Endodermal cell (in vitro differentiated cells): Measurements from ENCODE around the gene SLC2A11. TPM values are rescaled to one million over a fixed set of nuclear protein-coding genes. Genes with fewer than 3 reads are reported as not detected.
A peak's percentile ranks its signal among the peaks of the same experiment; 100 is the strongest.

Experiments
- DNase-seq: peaks from one replicate; pipeline ENCODE4 v3.0.0-alpha.2; 2017
- H3K27ac ChIP-seq: 2 replicates; pipeline ENCODE4 v1.5.1; 2013; ENCODE audit warnings: mild to moderate bottlenecking, low read depth, low read length, moderate library complexity
- H3K27me3 ChIP-seq: 2 replicates; pipeline ENCODE4 v1.6.1; 2013; ENCODE audit warnings: mild to moderate bottlenecking, low read length, moderate library complexity; ENCODE audit not compliant: insufficient read depth, control insufficient read depth, poor library complexity, severe bottlenecking
- H3K36me3 ChIP-seq: 2 replicates; pipeline ENCODE4 v1.7.0; 2013; ENCODE audit warnings: mild to moderate bottlenecking, low read length, moderate library complexity; ENCODE audit not compliant: control insufficient read depth, insufficient read depth
- H3K4me1 ChIP-seq: one replicate; pipeline ENCODE4 v1.7.0; 2013; ENCODE audit warnings: low read length; ENCODE audit not compliant: control insufficient read depth, insufficient read depth
- H3K4me3 ChIP-seq: 2 replicates; pipeline ENCODE4 v1.5.1; 2013; ENCODE audit warnings: mild to moderate bottlenecking, low read length, moderate library complexity
- H3K9ac ChIP-seq: 2 replicates; pipeline ENCODE4 v1.6.1; 2013; ENCODE audit warnings: mild to moderate bottlenecking, low read length, moderate library complexity; ENCODE audit not compliant: poor library complexity, severe bottlenecking; ENCODE audit errors: extremely low read depth
- H3K9me3 ChIP-seq: 2 replicates; pipeline ENCODE4 v1.6.1; 2013; ENCODE audit warnings: mild to moderate bottlenecking, low read length, moderate library complexity; ENCODE audit not compliant: control insufficient read depth
- H3K27ac Mint-ChIP-seq: 2 replicates; pipeline ENCODE4 v1.8.0; 2020; ENCODE audit warnings: mixed read lengths
- H3K27me3 Mint-ChIP-seq: 2 replicates; pipeline ENCODE4 v1.8.0; 2021; ENCODE audit warnings: mild to moderate bottlenecking, mixed read lengths; ENCODE audit not compliant: insufficient read depth
- H3K36me3 Mint-ChIP-seq: 2 replicates; pipeline ENCODE4 v1.8.0; 2020; ENCODE audit warnings: low read depth, mixed read lengths
- H3K4me1 Mint-ChIP-seq: 2 replicates; pipeline ENCODE4 v1.8.0; 2020; ENCODE audit warnings: mixed read lengths
- H3K4me3 Mint-ChIP-seq: 2 replicates; pipeline ENCODE4 v1.8.0; 2020; ENCODE audit warnings: mild to moderate bottlenecking, moderate library complexity, mixed read lengths
- H3K9me3 Mint-ChIP-seq: 2 replicates; pipeline ENCODE4 v1.8.0; 2020; ENCODE audit warnings: mild to moderate bottlenecking, mixed read lengths
- CTCF ChIP-seq: fragments of 200-600 bp; sonication (generic); conservative IDR thresholded peaks from 2 replicates; pipeline ENCODE4 v1.5.0; 2021; ENCODE audit warnings: antibody characterized with exemption, mild to moderate bottlenecking
- WGBS, 2 experiments: methylation state at CpG; one replicate each; pipeline versions ENCODE4 v1.1.5 to v1.1.7; 2013; ENCODE audit warnings: missing lambda C conversion rate in 2 of 2, mixed read lengths in 1 of 2; ENCODE audit not compliant: insufficient coverage in 1 of 2, insufficient read length in 1 of 2; 5-methylcytosine and 5-hydroxymethylcytosine counted together
- total RNA-seq, 2 donors: library from RNA; stranded (reverse); fragmentation: NEBNext Ultra II Directional in 1 of 2; extraction: Animal tissue kit (Norgen Biotek cat#: 25700) in 1 of 2; gene quantifications; 2 replicates in 1 of 2; 3 replicates in 1 of 2; pipeline ENCODE4 v1.2.1, GENCODE V29; 2021

The SLC2A11 gene
- total RNA-seq, 2 donors from 2014 or later = 13.1 to 14.8 TPM

GRCh38 chr22:23827351-23827995 is 30.2 kb upstream of the SLC2A11 start:
- H3K4me1 Mint-ChIP-seq = no peaks in the 10 kb centered on the region
- no peaks in the 10 kb centered on the region for H3K4me1 ChIP-seq
- H3K4me3 ChIP-seq = no peak overlapping the region
- H3K36me3 Mint-ChIP-seq = peaks cover 77% of the 10 kb centered on the region
- no peak overlapping the region for H3K27ac ChIP-seq
- no peaks in the 10 kb centered on the region for H3K9me3 ChIP-seq
- no peaks in the 10 kb centered on the region for H3K27me3 Mint-ChIP-seq
- no peaks in the 10 kb centered on the region for H3K27me3 ChIP-seq
- H3K27ac Mint-ChIP-seq = peak overlapping the region; percentile 49
- TF ChIP-seq CTCF = no peak
- no peak overlapping the region for H3K9ac ChIP-seq
- H3K4me3 Mint-ChIP-seq = no peak overlapping the region
- WGBS, 2 experiments = 93 to 100% methylated on average over 3 to 11 of the region's 11 CpGs
- no peak for DNase-seq
- H3K36me3 ChIP-seq = peaks cover 80% of the 10 kb centered on the region
- H3K9me3 Mint-ChIP-seq = no peaks in the 10 kb centered on the region

- no peaks in the 10 kb centered on the region for H3K4me1 Mint-ChIP-seq
- Histone ChIP-seq H3K9me3 (no peaks in the 10 kb centered on the region), H3K27me3 (no peaks in the 10 kb centered on the region), H3K9ac (no peak overlapping the region), H3K36me3 (peaks cover 77% of the 10 kb centered on the region), H3K27ac (peak overlapping the region; percentile 38), H3K4me1 (no peaks in the 10 kb centered on the region), H3K4me3 (no peak overlapping the region)
- peak overlapping the region; percentile 42 for H3K27ac Mint-ChIP-seq
- no peaks in the 10 kb centered on the region for H3K9me3 Mint-ChIP-seq
- no peak for DNase-seq
- no peaks in the 10 kb centered on the region for H3K27me3 Mint-ChIP-seq
- no peak overlapping the region for H3K4me3 Mint-ChIP-seq
- H3K36me3 Mint-ChIP-seq = peaks cover 63% of the 10 kb centered on the region
- no peak for TF ChIP-seq CTCF
- WGBS, 2 experiments = 91 to 96% methylated on average over 5 to 9 of the region's 10 CpGs
Observed at GRCh38 chr22:23828800-23829680, 28.6 kb upstream of the SLC2A11 start.

- 94 to 98% methylated on average over 5 to 7 of the region's 7 CpGs for WGBS, 2 experiments
- Mint-ChIP-seq H3K36me3 (peaks cover 56% of the 10 kb centered on the region), H3K9me3 (no peaks in the 10 kb centered on the region), H3K27me3 (no peaks in the 10 kb centered on the region), H3K27ac (no peak overlapping the region), H3K4me3 (no peak overlapping the region), H3K4me1 (no peaks in the 10 kb centered on the region)
- no peak overlapping the region for H3K27ac ChIP-seq
- H3K36me3 ChIP-seq = peaks cover 75% of the 10 kb centered on the region
- no peaks in the 10 kb centered on the region for H3K27me3 ChIP-seq
- no peak overlapping the region for H3K4me3 ChIP-seq
- DNase-seq = no peak
- TF ChIP-seq CTCF = no peak
- no peaks in the 10 kb centered on the region for H3K9me3 ChIP-seq
- H3K9ac ChIP-seq = no peak overlapping the region
- no peaks in the 10 kb centered on the region for H3K4me1 ChIP-seq
Observed at GRCh38 chr22:23829845-23830372, 27.8 kb upstream of the SLC2A11 start.
